ENCODE measurements around the gene TSR3.

- TF ChIP-seq ZFP30 (CRISPR knock-in tag; IDR thresholded peaks at IDR 0.05) (no peak), RARB (CRISPR knock-in tag; IDR thresholded peaks at IDR 0.05) (no peak), ZNF565 (CRISPR knock-in tag; conservative IDR thresholded peaks at IDR 0.05; ENCODE audit: low read depth) (no peak), ARNTL (CRISPR knock-in tag; IDR thresholded peaks at IDR 0.05; ENCODE audit: borderline replicate concordance, low read depth) (no peak), CSRNP3 (CRISPR knock-in tag; IDR thresholded peaks at IDR 0.05) (no peak)
Measured at GRCh38 chr16:1355591-1355990, 3.9 kb upstream of the TSR3 start.
